DMS114 treated with DMSO at 0.1 percent for 48 hours (cell line): Measurements from ENCODE around the gene TEAD4.
A peak's percentile ranks its signal among the peaks of the same experiment; 100 is the strongest.

ENCODE experiments used
- DNase-seq: peaks from one replicate; lab custom pipeline; 2025; ENCODE audit not compliant: unreplicated experiment; lab: John Stamatoyannopoulos, UW

TEAD4 gene

DNA sequence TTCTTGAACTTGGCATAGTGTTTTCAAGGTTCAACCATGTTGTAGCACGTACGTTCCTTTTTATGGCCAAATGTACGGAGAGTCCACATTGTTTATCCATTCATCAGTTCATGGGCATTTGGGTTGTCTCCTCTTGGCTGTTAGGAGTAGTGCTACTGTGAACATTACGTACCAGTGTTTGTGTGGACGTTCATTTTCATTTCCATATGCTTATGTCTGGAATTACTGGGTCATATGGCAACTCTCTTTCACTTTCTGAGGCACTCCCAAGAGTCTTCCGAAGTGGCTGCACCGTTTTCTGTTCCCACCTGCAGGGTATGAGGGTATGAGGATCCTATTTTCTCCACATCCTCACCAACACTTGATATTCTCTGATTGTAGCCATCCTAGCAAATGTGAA lies 68.9 kb downstream of the TEAD4 start:
- DNase-seq = no peak

DNA sequence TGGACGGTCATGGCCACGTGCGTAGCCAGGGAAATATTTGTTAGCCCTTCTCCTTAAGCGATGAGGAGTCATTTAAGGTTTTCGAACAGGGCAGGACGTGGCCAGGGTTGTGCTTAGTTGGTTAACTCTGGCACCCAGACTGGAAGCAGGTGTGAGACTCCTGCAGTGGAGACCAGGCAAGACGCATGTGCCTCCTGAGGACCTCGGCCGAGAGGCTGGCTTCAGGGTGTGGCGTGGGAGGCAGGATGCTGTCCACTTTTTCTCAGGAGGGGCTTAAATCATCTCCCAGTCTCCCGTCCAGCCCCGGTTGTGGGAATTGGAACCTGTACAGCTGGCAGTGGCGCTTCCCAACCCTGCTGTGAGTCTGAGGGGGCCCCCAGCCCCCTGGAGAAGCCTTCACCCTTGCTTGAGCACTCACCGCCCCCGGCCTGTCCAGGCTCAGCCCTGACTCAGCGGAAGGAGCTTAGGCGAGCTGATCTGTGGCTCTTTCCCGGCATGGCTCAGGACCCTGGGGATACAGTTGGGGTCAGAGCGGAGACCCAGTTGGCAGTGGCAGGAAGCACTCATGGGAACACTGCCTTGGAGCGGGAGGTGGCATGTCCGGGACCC lies 71.7 kb downstream of the TEAD4 start:
- no peak for DNase-seq

DNA sequence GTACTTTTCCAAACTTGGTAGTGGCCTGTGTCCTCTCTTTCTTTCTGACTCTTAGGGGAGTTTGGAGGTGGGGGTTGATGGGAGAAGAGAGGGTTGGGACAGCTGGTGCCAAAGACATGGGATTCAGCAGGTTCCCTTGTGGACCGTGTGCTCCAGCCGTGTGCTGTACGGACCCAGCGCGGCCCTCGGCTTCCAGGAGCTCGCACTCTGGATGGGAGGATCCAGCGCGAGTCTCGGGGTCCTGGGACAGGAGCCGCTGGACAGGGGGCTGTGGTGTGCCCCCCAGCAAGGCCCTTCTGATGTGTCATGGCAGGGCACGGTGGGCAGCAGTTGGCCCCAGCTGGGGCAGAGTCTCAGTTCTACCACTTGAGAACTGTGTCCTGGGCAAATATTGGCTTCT lies 73.0 kb downstream of the TEAD4 start:
- no peak for DNase-seq

DNA sequence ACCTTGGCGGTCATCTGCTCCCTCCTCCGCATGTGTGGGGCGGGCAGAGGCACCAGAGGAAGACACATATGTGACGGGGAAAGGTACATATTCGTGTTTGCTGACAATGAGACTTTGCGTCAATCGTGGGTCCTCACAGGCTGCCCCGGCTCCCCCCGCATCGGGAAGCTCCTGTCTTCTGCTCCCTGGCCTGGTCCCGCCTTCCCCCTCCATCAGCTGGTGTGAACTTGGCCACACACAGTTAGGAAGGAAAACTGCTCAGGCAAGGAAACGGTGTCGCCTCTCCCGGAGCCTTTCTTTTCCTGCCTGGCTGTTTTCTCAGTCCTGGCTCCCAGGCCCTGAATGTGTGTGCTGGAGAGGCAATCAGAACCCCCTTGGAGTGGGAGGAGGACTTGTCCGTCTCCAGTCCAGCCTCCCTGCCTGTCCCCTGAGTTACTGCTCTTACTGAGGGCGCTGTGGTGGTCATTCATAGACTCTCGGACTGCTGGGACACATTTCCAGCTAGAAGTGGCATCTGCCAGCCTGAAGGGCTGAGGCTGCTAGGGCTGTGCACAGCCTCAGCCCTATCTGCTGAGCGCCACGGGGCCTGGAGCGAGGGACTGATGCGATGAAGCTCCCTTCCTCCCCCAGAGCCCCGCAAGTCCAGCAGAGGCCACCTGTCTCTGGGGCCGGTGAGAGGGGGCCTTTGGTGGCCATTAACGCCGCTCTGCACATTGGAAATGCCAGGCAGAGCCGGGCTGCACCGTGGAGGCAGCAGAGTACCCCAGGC lies 73.8 kb downstream of the TEAD4 start:
- DNase-seq = no peak

DNA sequence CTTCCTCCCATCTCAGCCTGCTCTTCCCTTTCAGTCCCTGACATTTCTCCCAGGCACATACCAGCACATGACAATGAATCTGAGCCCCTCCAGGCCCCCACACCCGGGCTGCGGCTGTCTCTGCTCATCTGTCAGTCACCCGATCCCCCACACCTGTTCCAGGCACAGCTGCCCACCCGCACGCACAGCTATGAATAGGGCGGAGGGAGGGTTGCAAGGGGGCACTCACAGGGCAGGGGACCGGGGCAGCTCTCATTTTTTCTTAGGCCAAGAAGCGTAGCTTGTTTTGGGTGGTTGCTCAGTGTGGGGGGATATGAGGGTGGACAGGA lies 74.3 kb downstream of the TEAD4 start:
- no peak for DNase-seq

DNA sequence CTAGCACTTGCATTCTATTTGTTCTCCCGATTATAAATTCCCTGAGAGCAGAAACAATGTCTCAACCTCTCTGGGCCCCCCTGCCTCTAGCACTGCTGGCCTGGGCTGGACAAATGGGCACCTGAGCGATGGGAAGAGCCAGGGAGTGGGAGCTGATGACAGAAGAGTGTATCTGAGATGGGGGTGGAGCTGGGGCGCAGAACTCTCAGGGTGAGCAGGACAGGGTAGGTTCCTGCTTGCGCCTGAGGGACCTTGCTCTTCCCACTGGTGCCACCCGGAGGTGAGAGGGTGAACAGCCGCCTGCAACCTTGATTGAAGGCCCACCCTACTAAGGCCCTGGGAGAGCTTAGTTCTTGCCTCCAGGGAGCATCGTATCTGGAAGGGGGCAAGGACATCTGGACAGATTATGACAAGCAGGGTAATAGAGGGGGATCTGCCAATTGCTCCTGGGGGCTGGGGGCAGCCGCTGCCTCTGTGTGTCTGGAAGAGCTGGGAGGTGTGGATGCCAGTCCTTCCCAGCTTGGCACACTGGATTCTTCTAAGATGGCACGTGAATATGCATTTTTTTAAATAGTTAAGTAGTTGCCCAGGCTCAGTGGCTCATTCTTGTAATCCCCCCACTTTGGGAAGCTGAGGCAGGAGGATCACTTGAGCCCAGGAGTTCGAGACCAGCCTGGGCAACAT lies 75.0 kb downstream of the TEAD4 start:
- peak; percentile 14 for DNase-seq

DNA sequence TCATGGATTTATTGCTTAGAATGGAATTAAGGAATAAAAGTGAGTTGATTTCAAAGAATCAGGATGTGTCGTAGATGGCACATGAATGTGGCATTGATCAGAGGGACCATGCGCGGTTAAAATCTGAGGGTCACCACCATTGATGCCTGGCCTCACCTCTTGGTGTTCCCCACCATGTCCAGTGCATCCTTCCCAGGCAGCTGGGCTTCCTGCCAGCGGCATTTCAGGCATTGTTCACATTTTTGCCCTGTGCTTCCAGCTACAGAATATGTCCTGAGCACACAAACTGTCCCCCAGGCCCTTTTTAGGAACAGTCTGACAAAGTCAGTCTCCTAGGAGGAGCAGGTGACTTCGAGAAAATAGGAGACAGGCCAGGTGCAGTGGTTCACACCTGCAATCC lies 76.0 kb downstream of the TEAD4 start:
- no peak for DNase-seq

DNA sequence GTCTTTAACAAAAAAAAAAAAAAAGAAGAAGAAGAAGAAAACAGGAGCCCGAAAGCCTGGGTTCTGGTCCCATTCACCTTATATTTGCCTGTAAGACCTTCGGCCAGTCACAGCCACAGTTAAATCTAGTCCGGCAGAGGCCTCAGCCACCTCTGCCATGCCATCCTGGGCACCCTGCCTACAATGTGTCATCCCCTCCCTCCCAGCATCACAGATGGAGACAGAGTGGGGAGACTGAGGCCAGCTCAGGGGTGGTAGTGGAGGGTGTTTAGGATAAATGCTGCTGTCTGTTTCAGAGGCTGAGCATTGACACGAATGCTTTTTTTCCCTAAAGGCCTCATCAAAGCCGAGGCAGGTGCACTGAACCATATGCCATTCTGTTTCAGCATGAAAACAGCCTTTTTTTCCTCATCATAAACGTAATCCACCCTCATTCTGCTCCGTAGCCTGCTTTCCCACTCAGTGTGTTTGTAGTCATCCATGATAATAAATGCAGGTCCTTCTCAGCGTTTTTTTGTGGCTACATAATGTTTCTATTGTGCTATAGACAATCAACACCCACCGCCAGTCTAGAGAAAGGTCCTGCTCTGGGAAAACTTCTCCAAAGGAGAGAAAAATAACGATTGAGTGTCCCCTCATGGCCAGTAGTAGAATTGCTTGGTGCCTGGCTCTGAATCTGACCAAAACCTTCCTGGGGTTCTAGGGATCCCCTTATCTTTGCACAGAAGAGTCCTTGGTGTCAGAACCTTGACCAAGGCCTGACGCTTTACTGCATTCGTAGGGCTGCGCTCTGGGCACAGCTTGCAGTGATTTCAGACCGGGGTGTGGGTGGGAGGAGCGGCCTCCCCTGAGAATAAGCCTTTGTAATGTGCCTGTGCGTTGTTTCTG lies 76.9 kb downstream of the TEAD4 start:
- DNase-seq = no peak

DNA sequence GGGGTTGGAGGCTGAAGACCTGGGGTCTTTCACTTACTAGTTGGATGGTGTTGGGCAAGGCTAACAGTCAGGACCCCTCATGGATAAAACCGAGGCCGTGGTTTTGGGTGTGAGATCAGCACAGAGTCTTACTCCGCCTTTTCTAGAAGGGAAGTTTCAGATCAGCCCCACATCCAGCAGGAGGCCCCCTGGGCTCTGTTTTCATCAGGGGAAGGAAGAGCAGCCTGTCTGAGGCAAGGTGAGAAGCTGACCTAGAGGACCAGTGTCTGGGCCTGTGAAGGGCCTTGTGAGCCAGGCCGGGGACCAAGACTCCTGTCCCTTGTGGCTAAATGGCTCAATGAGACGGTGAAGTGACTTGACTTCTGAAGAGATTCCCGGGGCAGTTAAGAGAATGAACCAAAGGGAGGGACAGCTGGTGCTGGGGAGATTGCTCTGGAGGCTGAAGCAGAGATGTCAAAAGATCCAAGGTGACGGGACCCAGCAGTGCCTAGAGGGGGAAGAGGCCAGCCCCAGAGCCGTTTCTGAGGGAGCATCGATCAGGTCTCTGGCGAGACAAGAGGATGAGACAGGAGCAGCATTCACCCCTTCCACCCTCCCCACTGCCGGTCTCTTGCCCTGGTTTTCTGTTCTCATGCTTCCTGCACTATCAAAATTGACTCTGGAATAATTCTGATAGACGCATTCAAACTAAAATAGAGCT lies 77.9 kb downstream of the TEAD4 start:
- DNase-seq = no peak

DNA sequence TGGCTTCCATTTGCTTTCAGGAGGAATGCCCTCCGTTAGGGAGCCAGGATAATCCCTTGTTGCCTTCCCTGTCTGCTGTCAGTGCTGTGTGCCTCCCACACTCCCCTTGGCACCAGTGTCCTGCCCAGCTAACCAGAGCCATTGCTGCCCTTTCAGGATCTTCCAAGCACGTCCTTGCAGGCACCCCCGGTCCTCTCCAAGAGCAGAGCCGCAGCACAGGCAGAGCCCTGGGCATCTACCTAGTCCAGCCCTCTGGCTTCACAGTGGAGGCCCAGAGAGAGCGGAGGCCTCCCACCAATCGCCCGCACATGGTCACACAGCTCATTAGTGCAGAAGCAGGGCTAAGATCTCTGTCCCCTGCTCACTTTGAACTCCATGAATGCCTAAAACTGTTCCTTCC lies 79.0 kb downstream of the TEAD4 start:
- DNase-seq = no peak

DNA sequence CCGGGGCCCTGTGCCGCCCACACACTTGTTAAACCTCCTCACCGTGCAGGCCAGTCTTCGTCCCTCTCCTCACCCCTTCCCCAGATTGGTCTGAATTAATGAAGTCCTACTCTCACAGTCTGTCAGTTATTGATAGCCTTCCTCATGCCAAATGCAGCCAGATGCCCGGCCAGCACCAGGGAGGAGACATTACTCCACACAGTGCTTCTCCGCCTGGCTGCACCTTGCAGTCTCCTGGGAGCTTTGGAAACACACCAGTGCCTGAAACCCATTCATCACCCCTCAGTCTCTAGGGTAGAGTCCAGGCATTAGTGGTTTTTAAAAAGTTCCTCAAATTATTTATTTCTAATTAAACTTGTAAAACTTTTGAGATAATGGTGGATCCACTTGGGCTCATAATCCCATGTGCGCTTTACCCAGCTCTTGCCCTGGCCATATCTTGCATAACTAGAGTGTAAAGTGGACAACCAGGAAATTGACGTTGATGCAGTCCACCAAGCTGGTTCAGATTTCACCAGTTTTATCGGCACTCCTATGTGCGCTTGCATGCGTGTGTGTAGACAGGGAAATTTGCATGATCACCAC lies 79.8 kb downstream of the TEAD4 start:
- DNase-seq = no peak

DNA sequence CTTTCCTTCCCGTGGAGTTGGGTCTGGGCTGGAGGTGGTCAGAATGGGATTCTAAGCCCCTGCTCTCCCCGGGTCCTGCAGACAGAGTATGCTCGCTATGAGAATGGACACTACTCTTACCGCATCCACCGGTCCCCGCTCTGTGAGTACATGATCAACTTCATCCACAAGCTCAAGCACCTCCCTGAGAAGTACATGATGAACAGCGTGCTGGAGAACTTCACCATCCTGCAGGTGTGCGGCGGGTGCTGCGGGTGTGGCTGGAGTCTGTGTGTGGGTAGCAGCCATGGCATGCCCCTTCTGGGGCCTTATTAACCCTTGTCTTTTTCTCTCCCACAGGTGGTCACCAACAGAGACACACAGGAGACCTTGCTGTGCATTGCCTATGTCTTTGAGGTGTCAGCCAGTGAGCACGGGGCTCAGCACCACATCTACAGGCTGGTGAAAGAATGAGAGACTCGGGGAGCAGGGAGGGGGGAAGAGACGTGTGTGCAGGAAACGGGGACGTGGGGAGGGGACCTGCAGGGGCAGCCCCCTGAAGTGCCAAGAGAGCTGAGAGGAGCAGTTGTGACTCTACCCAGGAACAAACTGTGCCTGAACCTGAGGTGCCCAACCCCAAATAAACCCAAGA lies 80.9 kb downstream of the TEAD4 start:
- no peak for DNase-seq

DNA sequence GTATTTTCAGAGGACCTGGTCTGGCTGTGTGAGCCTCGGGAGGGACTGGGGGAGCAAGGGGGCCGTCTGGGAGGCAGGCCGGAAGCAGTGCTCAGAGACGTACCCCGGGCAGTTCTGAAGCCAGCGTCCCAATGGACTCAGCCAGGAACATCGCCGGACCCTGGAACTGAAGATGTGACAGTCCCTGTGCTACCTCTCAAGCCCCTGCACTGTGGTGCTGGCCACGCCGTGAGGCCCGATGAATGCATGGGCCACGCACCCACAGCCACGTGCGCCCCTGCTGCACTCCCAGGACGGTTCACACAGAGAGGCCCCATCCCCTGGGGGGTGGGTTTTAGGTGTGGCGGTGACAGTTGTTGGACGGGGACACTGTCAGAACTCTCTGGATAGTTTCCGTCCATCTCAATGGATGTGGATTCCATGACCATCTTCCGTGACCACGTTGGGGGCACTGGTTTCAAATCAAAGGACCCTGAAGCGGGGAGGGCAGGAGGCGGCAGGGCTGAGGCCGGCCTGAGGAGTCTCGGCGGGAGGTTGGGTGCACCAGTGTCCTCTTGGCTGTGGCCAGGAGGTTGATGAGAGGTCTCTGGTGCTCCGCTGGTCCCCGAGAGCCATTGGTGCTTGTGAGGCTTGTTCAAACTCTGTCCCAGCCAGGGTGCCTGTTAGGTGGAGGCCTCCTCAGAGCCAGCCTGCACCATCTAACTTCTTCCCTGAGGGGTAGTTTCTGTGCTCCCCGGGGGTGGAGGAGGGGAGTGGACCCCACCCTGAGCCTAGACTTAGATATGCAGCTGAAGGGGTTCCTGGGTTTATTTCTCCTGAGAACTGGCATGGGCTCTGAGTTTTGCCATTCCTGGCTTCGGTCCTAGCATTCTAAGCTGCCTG lies 81.7 kb downstream of the TEAD4 start:
- no peak for DNase-seq

DNA sequence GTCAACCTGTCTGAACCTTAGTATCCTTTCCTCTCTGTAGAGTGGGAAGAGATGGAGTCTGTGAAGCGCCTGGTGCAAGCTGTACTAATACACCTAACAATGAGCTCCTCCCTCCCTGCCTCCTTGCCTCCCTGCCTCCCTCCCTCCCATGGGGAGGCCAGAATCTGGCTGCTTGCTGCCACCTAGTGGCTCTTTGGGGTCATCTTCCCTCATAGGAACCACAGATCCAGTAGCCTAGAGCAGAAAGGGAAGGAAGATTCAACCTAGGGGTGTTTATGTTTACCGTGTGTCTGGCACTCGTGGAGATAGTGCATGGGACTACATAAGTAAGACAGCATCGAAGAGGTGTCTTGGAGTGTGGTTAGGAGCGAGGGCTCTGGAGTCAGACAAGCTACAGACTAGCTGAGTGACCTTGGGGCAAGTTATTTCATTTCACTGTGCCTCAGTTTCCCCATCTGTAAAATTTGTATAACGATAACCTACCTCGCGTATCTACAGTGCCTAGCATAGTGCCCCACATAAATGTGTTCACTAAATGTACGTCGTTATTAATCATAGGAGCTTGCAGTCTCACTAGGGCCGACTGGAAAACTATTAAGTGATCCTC lies 82.5 kb downstream of the TEAD4 start:
- DNase-seq = peak; percentile 78

DNA sequence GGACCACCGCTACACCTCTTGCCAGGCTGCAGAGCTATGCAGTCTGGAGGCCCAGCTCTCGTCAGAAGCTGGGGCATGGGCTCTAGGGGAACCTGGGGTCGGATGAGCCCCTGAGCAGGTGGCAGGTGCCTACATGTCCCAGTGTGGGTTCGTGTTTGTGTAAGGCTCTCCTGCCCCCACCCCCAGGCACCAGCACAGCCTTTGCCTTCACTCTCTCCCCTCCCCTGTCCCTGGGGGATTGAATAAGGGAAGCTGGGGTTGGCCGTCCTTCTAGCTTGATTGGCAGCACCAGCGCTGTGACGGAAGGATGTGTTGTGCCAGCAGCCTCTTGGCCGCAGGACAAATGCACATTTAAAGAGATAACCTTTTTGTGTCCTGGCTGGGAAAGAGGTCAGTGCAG lies 83.2 kb downstream of the TEAD4 start:
- DNase-seq = no peak

DNA sequence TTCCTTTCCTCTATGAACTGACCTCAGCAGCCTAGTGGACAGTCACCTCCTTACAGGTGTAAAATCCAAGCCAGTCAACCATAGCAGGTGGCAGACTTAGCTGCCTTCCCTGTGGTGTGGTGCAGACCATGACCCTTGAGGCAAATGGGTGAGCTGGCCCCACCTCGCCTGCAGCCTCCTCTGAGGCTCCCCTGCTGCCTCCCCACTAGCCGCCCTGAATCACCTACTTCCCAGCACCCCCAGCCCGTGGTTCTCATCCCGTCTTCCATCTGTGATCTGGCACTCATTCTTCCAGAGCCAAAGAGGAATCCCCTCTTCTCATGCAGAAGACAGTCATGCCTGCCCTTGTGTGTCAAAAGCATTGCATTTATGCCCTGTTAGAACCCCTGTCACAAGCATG lies 83.6 kb downstream of the TEAD4 start:
- no peak for DNase-seq

DNA sequence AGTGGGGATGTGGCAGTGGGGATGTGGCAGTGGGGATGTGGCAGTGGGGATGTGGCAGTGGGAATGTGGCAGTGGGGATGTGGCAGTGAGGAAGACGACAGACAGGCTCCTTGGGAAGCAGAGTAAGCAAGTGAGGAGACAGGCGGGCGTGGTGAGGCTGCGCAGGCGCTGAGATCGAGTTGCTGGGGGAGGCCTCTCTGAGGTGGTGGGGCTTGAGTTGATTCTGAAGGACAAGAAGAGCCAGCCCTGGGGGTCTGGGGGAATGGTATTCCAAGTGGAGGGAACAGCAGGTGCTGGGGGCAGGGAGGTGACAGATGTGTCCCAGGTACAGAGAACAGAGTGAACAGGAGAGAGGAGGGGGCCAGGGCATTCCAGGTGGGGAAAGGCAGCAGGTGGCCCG lies 84.2 kb downstream of the TEAD4 start:
- no peak for DNase-seq

DNA sequence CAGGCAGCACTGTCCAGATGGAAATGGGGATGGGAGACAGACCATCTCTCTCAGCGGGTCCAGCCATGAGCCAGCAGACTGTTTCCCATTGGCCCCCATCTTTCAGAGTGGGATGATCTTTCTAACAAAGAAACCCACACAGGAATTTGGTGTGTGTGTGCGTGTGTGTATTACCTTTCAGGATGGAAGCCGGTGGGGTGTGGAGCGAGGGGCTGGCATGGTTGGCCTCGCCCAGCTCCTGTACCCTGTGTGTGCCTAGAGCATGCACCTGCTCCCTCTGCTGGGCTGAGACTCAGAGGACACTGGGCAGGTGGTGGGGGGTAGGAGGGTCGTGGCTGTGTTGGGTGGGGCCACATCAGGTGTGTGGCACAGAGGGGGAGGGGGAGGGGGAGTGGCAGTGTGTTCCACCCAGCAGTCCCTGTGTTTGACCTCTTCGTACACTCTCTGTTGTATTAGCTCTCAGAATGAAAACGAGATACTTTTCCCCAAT lies 85.0 kb downstream of the TEAD4 start:
- DNase-seq = no peak

DNA sequence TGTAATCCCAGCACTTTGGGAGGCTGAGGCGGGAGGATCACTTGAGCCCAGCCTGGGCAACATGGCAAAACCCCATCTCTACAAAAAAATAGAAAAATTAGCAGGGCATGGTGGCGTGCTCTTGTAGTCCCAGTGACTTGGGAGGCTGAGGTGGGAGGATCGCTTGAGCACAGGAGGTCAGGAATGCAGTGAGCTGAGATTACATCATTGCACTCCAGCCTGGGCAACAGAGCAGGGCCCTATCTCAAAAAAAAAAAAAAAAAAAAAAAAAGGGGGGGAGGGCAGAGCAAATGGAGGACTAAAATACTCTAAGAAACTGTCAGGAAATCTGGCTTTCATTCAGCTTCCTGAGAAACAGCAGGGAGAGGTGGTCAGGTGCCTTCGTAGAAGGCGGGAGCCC lies 86.3 kb downstream of the TEAD4 start:
- DNase-seq = no peak
